Endometrial microvascular endothelial cells (primary cell): ENCODE results near the gene VWA1. TPM values are rescaled to one million over a fixed set of nuclear protein-coding genes. Genes with fewer than 3 reads are reported as not detected.
"Not testable (repeated sequence)": the region's sequence is repeated elsewhere in the genome, so short reads cannot be mapped to it uniquely, and the experiment has no call there.

Experiments used
- in situ Hi-C: cut with HindIII; loops from 2 replicates; pipeline ENCODE4 v1.10.0; 2017; ENCODE audit warnings: low sequenced_read_pairs, low pct_unique_long_range_greater_than_20kb; ENCODE audit errors: inconsistent ontology term
- total RNA-seq: library from RNA; depleted of rRNA; stranded (reverse); fragments of >200 nt; gene quantifications from one replicate; pipeline ENCODE4 v1.2.3, GENCODE V29; 2015; ENCODE audit errors: inconsistent ontology term

Gene VWA1
- total RNA-seq, 1 donor from 2014 or later, result 27.5 TPM

GRCh38 chr1:1471389-1472052, 36.0 kb downstream of the VWA1 start, which contains the start of gene ATAD3B:
TSS of gene ATAD3B (plus strand) at chr1:1471765. CDS start at chr1:1471885, 120 bp downstream.
- in situ Hi-C loops, result no loop called here

- in situ Hi-C loops, result not testable (repeated sequence)
These were observed 36.8 kb downstream of the VWA1 start for GRCh38 chr1:1472053-1472876.

GRCh38 chr1:1476011-1476410, 40.5 kb downstream of the VWA1 start:
- in situ Hi-C loops, result not testable (repeated sequence)

GRCh38 chr1:1477206-1477605, 41.7 kb downstream of the VWA1 start:
- in situ Hi-C loops, result no loop called here

- in situ Hi-C loops, result no loop called here
These were observed 44.3 kb downstream of the VWA1 start for GRCh38 chr1:1479547-1480487.

- in situ Hi-C loops, result not testable (repeated sequence)
These were observed 45.0 kb downstream of the VWA1 start for GRCh38 chr1:1480488-1480867.

- in situ Hi-C loops, result not testable (repeated sequence)
These were observed 46.3 kb downstream of the VWA1 start for GRCh38 chr1:1481811-1482210.

- in situ Hi-C loops, result no loop called here
These were observed 47.4 kb downstream of the VWA1 start for GRCh38 chr1:1482856-1483255.

- in situ Hi-C loops, result no loop called here
These were observed 48.2 kb downstream of the VWA1 start for GRCh38 chr1:1483714-1484113.

- in situ Hi-C loops, result not testable (repeated sequence)
These were observed 49.7 kb downstream of the VWA1 start for GRCh38 chr1:1484976-1485750.

GRCh38 chr1:1485755-1486317, 50.3 kb downstream of the VWA1 start:
- in situ Hi-C loops, result not testable (repeated sequence)

- in situ Hi-C loops, result no loop called here
These were observed 52.2 kb downstream of the VWA1 start for GRCh38 chr1:1487701-1488100.

- in situ Hi-C loops, result no loop called here
These were observed 53.7 kb downstream of the VWA1 start for GRCh38 chr1:1489231-1489630.

- in situ Hi-C loops, result no loop called here
These were observed 54.4 kb downstream of the VWA1 start for GRCh38 chr1:1489861-1490260.

GRCh38 chr1:1490633-1491230, 55.2 kb downstream of the VWA1 start:
- in situ Hi-C loops, result no loop called here

GRCh38 chr1:1491601-1492000, 56.1 kb downstream of the VWA1 start:
- in situ Hi-C loops, result no loop called here
